Epithelial cell of esophagus (primary cell): Measurements from ENCODE around the gene UBE2M.

Experiments
- DNase-seq: peaks from one replicate; pipeline ENCODE4 v3.0.0; 2010; ENCODE audit warnings: low read depth
- H3K4me3 ChIP-seq: 2 replicates; pipeline ENCODE4 v1.5.1; 2011; ENCODE audit warnings: mild to moderate bottlenecking, low read length, control low read depth
- CTCF ChIP-seq: IDR thresholded peaks from 2 replicates; pipeline ENCODE4 v1.5.1; 2011; ENCODE audit warnings: low read depth, mild to moderate bottlenecking, low read length, control low read depth, inconsistent platforms; ENCODE audit not compliant: insufficient read depth; ENCODE audit errors: missing control alignments

UBE2M gene

GRCh38 chr19:58556622-58557220 lies 1.7 kb downstream of the UBE2M start:
- DNase-seq: no peak
- no peak for TF ChIP-seq CTCF
- H3K4me3 ChIP-seq: peak overlapping the region; percentile 90

- no peak for DNase-seq
- no peak for TF ChIP-seq CTCF
- no peak overlapping the region for H3K4me3 ChIP-seq
These were observed 2.3 kb downstream of the UBE2M start for GRCh38 chr19:58555920-58556621.

- TF ChIP-seq CTCF: no peak
- no peak for DNase-seq
- peak overlapping the region; percentile 94 for H3K4me3 ChIP-seq
These were observed 3.0 kb downstream of the UBE2M start for GRCh38 chr19:58555369-58555885.

- TF ChIP-seq CTCF: no peak
- DNase-seq: peak; percentile 95
- H3K4me3 ChIP-seq: peak within 1 kb of the TSS; percentile 94
These were observed 3.7 kb downstream of the UBE2M start, which contains the start of gene CHMP2A for GRCh38 chr19:58554494-58555368. CHMP2A (minus strand) TSS chr19:58555105; CDS start chr19:58554212, 893 bp downstream.

- no peak for DNase-seq
- H3K4me3 ChIP-seq: peak overlapping the region; percentile 94
- no peak for TF ChIP-seq CTCF
These were observed 4.5 kb downstream of the UBE2M start for GRCh38 chr19:58553799-58554493.

GRCh38 chr19:58552655-58553054 lies 5.8 kb downstream of the UBE2M start:
- TF ChIP-seq CTCF: no peak
- DNase-seq: no peak
- no peak overlapping the region for H3K4me3 ChIP-seq
